Measurements from ENCODE around the gene SCP2D1.

Gene SCP2D1

DNA sequence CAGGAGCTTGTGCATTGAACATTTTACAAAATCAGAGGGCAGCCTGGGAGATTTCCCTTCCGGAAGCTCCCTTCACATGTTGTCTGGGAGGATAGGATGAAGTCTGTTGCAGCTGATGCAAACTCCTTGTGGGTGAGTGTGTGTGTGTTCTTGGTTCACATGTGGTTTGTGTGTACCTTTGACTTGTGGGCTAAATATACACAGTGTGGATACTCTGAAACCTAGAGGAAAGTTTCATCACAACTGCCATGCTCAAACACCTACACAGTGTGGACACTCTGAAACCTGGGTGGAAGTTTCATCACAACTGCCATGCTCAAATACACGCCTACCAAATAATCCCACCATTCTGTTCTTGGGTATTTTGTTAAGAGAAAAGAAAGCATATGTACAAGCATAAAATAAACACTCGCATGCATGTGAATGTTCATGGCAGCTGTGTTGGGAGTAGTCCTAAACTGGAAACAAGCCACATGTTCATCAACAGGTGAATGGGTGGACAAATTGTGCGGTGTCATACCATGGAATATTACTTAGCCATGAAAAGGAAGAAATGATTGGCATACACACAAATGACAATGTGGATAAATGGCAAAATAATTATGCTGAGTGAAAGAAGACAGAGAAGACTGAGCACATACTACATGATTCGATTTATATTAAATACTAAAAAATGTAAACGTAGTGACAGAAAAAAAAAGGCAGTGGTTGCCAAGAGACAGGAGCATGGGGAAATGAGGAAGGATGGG, 1.8 kb downstream of the SCP2D1 start:
- DNase-seq: no peak

DNA sequence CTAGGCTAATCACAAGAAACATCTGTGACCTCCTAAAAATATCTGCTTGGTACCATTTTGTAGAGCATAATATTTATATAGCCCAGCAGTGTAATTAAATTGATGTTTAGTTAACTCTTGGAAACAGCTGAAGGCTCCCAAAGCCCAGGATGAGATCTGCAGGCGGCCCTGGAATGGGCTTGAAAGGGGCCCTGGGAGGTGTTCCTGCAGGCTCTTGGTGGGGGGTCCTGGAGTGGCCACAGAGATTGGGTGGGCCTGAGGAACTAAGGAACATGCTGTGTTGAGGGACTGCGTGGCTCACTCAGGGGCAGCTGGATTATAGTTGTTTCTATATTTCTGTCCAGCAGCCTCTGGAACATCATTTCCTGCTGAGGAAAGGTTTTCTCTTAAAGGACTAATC, 9.2 kb downstream of the SCP2D1 start:
- DNase-seq: no peak

DNA sequence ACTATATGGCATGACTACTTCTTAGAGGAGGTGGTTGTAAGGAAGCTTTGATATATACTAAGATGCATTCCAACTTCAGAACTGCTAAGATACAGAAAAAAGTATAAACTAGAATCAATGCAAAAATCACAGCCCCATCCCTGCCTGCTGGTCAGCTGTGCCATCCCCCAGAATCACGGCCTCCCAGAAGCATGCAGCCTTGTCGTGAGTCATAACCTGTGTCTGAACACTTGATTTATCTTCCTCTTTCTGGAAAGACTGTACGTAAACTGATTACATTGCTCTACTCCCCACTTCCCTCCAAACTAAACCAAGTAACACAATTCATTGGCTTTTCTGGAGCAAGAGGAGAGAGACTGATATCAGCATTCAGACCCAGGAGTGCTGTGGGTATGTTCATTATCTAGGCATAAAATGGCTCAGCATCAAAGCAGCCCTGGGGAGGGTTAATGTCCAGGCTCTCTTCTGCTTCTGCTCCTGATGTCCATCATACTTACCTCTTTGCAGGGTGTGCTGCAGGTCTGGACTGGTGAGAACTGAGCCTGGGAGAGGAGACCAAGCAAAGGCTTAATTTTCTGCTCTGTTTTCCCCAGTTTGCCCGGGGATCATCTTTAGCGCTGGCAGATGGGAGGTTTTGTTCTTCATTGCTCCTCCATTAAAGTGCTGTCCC, 18.4 kb downstream of the SCP2D1 start:
- DNase-seq: no peak

DNA sequence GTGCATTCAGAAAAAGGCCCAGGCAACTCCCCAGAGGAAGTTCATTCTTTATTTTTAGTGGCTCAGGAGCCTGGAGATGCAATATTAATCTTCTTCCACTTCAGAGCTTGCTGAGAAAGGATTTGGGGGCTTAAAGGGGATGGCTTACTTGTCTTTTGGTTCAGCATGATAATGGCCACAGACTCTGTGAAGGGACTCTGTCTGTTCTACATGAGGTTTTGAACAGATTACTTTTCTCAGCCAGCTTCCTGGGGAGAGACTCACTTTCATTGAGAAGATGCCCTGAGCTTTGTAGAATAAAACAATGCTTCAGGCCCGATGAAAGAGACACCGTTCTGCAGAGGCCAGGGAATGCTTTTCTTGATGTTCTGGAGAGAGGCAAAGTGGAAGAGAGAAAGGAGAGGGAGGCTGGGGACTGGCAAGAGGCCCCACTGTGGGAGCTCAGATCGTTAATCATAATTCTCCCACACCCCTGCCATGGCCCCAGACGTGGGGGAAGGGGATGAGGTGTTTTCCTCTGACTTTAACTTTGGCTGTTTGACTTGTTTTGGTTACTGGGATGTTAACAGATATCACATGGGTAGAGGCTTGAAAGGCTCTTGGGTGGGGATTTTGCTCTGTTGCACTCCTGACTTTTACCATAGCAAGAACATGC, 19.1 kb downstream of the SCP2D1 start:
- DNase-seq: no peak

DNA sequence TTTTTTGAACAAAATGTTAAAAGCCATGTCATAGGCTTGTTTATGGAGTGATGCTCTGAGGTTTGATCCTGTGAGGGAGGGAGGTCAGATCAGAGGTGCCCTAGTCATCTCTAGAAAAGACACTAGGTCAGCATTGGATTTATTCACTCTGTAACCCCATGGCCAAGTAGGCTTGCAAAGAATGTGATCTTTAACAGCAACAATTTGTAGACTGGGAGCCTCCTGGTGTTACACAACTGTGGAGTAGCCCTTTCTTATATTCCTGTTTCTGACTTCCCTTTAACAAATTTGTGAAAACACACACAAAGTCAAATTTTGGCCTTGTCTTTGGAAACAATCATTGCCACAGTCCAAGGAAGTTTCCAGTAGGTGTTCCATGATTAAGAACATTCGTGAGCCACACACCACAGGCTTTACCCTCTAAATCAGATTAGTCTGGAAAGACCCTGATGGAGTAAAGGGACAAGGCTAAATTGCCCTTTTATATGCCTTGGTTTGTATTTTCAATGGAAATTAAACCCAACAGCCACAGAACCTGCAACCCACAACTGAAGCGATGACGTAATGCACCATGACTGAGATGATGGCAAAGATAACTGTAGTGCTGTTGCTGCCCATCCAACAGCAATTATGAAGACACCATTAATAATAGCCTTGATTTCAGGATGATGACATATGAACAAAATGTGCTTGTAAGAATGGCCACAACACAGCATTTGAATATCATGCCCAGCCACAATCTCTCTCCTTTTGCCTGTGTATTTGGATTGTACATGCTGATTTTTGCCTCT, 22.1 kb downstream of the SCP2D1 start:
- DNase-seq: no peak

DNA sequence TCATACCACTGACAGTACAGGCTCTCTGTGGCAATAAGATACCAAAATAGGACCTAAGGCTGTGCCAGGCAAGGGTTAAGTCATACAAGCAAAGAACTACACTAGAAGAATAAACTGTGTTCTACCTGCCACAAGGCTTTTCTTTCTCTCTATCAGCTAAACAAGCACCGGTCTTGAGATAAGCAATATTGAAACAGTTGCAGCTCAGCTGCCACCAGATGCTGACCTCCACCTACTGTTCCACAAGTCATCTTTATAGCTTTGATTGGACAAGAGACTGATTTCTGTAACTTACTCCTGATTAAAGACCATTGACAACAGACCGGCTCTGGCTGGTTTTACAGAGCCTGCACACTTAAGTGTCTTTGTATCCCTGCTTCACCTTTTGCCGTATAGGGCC, 24.1 kb downstream of the SCP2D1 start:
- DNase-seq: no peak

DNA sequence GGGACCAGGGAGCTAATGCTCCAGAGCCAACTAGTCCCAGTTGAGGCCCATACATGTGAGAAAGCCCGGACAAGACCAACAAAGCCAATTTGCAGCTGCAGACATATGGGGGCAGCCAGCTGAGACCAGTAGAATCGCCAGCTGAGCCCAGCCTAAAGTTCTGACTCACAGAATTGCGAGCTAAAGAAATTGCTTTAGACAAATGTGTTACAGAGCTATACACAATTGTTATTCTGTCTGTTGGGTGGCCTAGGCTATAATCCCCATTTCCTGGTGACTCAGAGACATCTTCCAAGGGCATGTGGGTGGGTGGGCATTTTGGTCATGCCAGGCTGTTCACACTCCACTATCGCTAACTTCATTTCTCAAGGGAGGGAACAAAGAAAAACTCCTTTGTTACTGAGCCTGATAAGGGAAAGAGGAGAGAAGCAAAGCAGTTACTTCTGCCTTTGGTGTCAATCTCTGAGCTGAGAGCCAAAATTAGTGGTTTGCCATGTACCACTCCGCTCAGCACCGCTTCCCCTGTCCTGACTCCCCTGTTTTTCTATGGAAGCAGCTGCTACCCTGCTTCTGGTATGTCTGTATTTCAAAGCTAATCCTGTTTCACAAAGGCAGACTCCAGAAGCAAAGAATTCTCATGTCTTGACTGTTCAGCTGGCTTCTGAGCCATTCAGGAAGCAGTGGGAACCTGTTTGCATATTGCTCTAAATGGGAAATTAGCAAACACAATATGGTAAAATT, 26.1 kb downstream of the SCP2D1 start:
- no peak for DNase-seq

DNA sequence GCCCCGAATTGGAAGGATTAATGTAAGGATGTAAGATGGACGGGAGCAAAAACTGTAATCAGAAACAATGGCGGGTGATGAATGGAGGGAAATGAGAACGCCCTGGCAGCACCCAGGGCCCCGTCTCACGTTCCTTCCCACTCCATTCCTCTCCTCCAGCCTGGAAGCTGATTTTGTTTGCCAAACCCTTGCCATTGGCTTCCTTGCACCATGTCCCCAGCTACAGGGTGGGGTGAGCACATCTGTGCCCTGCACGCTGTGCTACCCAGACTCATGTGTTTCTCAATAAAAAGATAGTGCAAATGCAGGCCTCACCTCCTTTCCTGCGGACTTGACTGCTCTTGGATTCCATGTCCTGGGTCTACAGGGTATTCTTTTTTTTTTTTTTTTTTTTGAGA, 26.7 kb downstream of the SCP2D1 start:
- no peak for DNase-seq

DNA sequence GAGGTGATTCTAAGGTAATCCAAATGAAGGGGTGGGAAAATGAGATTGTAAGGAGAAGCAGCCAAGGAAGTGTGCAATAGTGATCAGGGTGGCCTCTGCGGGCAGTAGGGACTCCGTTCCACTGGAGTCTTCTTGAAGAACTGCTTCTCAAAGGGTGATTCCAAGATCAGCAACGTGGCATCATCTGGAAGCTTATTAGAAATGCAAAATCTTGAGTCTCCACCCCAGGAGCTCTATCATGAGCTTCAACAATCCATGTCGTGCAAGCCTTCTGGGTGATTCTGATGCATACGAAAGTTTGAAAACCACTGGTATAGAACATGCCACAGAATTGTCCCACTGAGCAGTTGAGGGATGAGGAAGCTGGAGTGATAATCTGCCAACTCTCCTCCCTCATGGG, 31.4 kb downstream of the SCP2D1 start:
- DNase-seq: no peak

DNA sequence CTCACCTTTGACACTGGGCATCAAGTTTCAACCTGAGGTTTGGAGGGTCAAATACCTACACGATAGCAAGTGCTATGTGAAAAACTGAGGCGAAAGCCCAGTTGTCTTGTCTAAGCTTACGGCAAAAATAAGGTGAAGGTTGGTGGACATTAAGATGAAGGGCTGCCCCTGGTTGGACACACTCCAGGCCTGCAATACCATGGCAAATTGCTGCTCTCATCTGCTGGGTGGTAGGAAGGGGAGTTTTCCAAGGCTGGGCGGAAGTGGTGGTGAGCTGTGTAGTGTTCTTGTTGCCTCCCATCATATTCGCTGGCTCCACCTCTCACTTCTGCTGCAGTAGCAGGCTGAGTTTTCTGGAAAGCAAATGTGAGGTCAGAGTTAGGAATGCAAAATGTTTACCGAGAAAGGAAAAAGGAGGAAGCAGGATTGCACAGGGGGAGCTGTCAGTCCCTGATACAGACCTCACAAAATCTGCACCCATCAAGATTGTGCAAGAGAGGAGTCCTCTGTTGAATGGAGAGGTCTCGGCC, 33.7 kb downstream of the SCP2D1 start:
- no peak for DNase-seq

DNA sequence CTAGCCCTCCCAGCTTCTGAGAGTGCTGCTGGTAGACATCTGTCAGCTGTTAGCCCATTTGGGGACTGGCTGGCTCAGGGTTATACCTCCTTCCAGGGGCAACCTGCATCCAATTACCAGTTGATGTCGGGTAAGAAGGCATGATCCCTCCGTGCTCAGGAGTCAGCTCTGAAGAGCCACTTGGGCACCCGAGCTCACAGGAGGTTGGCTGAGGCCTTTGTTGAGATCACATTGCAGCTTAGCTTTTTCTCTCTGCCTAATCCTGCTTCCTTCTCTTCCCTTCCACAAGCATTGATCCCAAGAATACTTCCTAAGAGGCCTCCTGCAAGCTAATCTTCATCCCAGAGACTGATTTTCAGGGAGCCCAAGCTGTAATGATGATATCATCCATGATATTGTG, 35.5 kb downstream of the SCP2D1 start:
- no peak for DNase-seq

DNA sequence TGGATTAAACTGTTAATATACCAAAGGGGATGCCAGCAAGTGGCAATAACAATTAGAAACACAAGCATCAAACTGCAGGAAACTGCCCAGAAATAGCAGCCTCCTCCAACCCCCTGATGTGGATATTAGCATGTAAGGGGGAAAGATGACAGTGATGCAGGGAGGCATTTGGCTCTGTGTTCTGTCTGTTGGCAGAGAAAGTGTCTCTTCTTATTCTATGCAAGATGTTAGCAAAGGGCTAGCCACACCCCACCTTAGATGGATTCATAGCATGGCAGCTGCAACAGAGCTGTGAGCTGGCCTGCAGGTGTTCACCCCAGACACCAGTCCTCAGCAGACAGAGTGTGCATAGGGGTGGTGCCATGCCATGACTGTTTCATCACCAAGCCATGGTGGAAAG, 38.0 kb downstream of the SCP2D1 start:
- DNase-seq: no peak

DNA sequence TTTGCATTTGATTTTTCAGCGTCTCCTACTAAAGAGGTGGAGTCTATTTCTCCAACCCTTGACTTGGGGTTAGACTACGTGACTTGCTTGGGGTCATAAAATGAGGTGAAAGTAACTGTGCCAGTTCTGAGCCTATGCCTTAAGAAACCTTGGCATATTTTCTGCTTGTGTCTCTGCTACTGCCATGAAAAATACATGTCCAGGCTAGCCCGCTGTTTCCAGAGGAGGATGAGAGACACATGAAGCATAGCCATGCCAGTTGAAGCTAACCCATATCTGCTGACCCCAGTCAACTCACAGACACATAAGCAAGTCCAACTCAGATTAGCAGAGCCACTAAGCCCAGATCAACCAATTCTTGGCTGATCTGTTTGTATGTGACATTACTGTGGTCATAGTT, 38.7 kb downstream of the SCP2D1 start:
- DNase-seq: no peak

DNA sequence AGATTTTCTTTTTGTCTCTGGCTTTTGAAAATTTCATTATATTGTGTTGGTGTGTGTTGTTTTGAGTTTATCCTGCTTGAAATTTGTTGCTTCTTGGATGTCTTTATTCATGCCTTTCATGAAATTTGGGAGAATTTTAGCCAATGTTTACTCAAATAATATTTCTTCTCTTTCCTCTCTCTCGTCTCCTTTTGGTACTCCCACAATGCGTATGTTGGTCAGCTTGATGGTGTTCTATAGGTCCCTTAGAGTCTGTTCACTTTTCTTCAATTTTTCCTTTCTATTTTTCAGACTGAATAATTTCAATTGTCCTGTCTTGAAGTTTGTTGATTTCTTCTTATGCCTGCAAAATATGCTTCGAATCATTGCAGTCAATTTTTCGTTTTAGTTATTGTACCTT, 39.6 kb downstream of the SCP2D1 start:
- DNase-seq: no peak

DNA sequence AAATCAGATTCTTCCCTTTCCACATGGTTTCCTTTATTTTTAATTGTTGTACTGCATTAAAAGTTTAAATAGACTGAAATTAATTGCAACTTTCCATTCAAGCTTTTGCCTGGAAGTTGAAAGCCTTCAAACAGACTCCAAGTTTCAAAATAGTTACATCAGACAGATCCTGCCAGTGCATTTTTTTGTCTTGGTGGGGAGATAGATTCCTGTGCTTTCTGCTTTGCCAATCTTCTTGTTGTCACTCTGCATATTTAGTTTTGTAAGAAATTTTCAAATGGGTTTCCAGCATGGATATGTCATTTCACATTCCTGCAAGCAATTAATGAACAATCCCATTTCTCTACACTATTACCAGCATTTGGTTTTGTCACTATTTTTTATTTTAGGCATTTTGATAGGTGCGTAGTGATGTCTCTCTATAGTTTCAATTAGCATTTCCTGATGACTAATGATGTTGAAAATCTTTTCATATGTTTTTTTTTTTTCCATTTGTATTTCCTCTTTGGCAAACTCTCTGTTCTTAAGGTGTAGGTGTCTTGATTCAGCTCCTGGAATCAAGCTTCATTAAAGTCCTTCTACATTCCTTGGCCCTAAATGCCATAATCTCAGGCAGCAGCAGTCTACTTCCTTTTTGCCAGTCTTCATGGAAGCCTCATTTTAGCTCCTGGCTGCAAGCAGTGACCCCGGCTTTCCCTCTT, 40.5 kb downstream of the SCP2D1 start:
- DNase-seq: no peak

DNA sequence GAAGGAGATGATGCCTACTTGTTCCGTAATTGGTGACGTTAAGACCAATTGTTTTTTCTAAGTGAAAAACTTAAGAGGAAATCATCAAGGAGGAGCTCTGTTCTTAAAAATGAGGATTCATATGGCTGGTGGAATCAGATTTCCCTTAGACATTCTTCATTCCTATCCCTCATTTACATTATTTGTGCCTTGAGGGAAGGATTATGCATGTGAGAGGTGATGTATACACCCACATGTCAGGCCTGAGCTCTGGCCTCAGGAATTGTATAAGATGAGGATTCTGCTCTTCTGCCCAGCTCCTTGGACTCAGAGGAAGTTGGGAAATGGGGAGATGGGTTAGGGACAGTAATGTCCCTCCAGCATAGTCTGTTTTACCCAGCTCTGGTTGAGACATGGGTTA, 42.3 kb downstream of the SCP2D1 start:
- DNase-seq: no peak

DNA sequence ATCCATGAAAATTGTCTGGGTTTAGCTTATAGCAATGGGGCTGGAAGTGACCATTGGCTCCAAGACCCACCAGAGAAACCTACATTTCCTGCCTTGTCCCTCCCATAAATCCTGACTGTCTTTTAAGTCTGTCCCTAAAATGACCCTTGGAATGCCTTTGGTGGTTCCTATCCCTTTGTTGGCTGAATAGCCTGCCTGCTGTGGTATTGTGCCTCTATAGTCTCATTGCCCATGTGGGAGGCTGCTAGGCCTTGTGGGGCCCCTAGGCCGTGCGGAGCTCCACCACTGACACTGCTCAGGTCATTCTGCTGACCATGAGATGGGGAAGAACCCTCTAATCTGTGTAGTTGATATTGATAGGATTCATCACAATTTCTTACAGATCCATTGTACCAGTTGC, 43.3 kb downstream of the SCP2D1 start:
- DNase-seq: no peak

DNA sequence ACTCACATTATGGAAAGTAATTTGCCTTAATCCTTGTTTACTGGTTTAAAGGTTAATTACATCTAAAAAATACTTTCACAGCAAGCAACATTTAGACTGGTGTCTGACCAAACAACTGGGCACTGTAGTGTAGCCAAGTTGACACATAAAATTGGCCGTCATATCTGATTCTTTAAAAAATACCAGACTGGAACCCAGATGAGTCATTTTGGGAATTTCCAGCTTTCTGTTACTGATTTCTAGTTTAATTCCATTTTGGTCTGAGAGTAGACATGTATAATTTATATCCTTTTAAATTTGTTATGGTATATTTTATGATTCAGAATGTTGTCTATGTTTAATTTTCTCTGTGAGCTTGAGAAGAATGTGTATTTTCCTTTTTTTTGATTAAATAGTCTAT, 44.1 kb downstream of the SCP2D1 start:
- DNase-seq: no peak

DNA sequence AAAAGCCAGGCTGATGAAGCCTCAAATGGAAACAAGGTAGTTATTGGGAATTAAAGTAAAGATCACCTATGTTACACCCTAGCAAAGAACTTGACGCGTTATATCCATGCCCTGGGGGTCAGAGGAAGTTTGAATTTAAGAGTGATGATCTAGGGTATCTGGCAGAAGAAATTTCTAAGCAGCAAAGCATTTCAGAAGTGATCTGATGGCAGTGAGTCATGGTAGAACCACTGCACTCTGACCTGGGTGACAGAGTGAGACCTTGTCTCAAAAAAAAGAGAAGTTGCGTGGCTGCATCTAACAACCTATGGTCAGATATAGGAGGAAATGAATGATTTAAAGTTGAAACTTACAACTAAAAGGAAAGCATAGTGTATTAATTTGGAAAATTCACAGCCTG, 45.2 kb downstream of the SCP2D1 start:
- no peak for DNase-seq

Data from NCI-H187 (cell line).